Stomach smooth muscle (tissue), 2 donors: ENCODE results near the gene PLGRKT.
"Not testable (repeated sequence)": the region's sequence is repeated elsewhere in the genome, so short reads cannot be mapped to it uniquely, and the experiment has no call there.

Source experiments
- H3K27ac ChIP-seq: one replicate; pipeline ENCODE4 v1.7.0; 2013; ENCODE audit warnings: mild to moderate bottlenecking, low read length, inconsistent platforms
- H3K27me3 ChIP-seq, 2 donors: one replicate each; pipeline ENCODE4 v1.7.0; 2013; ENCODE audit warnings: low read length in 2 of 2; ENCODE audit not compliant: insufficient read depth in 2 of 2, control insufficient read depth in 1 of 2
- H3K36me3 ChIP-seq, 2 donors: one replicate each; pipeline ENCODE4 v1.7.0; 2013; ENCODE audit warnings: low read length in 2 of 2; ENCODE audit not compliant: control insufficient read depth in 2 of 2, insufficient read depth in 2 of 2
- H3K4me1 ChIP-seq: one replicate; pipeline ENCODE4 v1.7.0; 2013; ENCODE audit warnings: low read length; ENCODE audit not compliant: control insufficient read depth, insufficient read depth
- H3K4me3 ChIP-seq, 2 donors: one replicate each; pipeline ENCODE4 v1.7.0; 2013; ENCODE audit warnings: low read length in 2 of 2
- H3K9ac ChIP-seq, 2 donors: one replicate each; pipeline ENCODE4 v1.7.0; 2013; ENCODE audit warnings: low read length in 2 of 2, mild to moderate bottlenecking in 1 of 2
- H3K9me3 ChIP-seq, 2 donors: one replicate each; pipeline ENCODE4 v1.7.0; 2013; ENCODE audit warnings: low read length in 2 of 2; ENCODE audit not compliant: control insufficient read depth in 2 of 2
- donor health status: healthy.
- donor health status: Pancreatic carcinoma.

Gene PLGRKT

GRCh38 chr9:5452286-5452609, 14.5 kb upstream of the PLGRKT start:
- no peak overlapping the region for H3K27ac ChIP-seq
- H3K9me3 ChIP-seq, result no peaks in the 10 kb centered on the region
- peaks cover 4% of the 10 kb centered on the region for H3K4me1 ChIP-seq
- H3K9ac ChIP-seq, result no peak overlapping the region
- H3K27me3 ChIP-seq, result no peaks in the 10 kb centered on the region
- H3K36me3 ChIP-seq, result no peaks in the 10 kb centered on the region
- no peak overlapping the region for H3K4me3 ChIP-seq

GRCh38 chr9:5450359-5451091, 12.8 kb upstream of the PLGRKT start, which contains the start of gene CD274:
TSS of gene CD274 (plus strand) at chr9:5450542. CDS start at chr9:5456114, 5,572 bp downstream.
- H3K4me3 ChIP-seq, result peak within 1 kb of the TSS; percentile 75 to 78
- no peaks in the 10 kb centered on the region for H3K9me3 ChIP-seq
- no peaks in the 10 kb centered on the region for H3K36me3 ChIP-seq
- peak within 1 kb of the TSS; percentile 56 to 58 for H3K9ac ChIP-seq
- peaks cover 4% of the 10 kb centered on the region for H3K4me1 ChIP-seq
- no peaks in the 10 kb centered on the region for H3K27me3 ChIP-seq
- peak within 1 kb of the TSS; percentile 7 for H3K27ac ChIP-seq

- H3K27me3 ChIP-seq, result no peaks in the 10 kb centered on the region
- no peaks in the 10 kb centered on the region for H3K36me3 ChIP-seq
- H3K9ac ChIP-seq, result peak overlapping the region; percentile 56 to 58
- peak overlapping the region; percentile 7 for H3K27ac ChIP-seq
- no peaks in the 10 kb centered on the region for H3K9me3 ChIP-seq
- H3K4me1 ChIP-seq, result peaks cover 4% of the 10 kb centered on the region
- H3K4me3 ChIP-seq, result peak overlapping the region; percentile 75 to 78
Measured at GRCh38 chr9:5449521-5450358, 12.0 kb upstream of the PLGRKT start.

- H3K9ac ChIP-seq, result no peak overlapping the region
- no peak overlapping the region for H3K27ac ChIP-seq
- peaks cover 4% of the 10 kb centered on the region for H3K4me1 ChIP-seq
- H3K36me3 ChIP-seq, result no peaks in the 10 kb centered on the region
- no peak overlapping the region for H3K4me3 ChIP-seq
- no peaks in the 10 kb centered on the region for H3K27me3 ChIP-seq
- H3K9me3 ChIP-seq, result no peaks in the 10 kb centered on the region
Measured at GRCh38 chr9:5448461-5449435, 11.0 kb upstream of the PLGRKT start.

- H3K9me3 ChIP-seq, result no peaks in the 10 kb centered on the region
- no peaks in the 10 kb centered on the region for H3K36me3 ChIP-seq
- no peaks in the 10 kb centered on the region for H3K27me3 ChIP-seq
- no peak overlapping the region for H3K9ac ChIP-seq
- no peak overlapping the region for H3K27ac ChIP-seq
- H3K4me3 ChIP-seq, result no peak overlapping the region
- H3K4me1 ChIP-seq, result peaks cover 4% of the 10 kb centered on the region
Measured at GRCh38 chr9:5448016-5448415, 10.3 kb upstream of the PLGRKT start.

GRCh38 chr9:5447337-5447736, 9.6 kb upstream of the PLGRKT start:
- Histone ChIP-seq H3K27ac (no peak overlapping the region), H3K4me3 (no peak overlapping the region), H3K9me3 (no peaks in the 10 kb centered on the region), H3K4me1 (peaks cover 4% of the 10 kb centered on the region), H3K9ac (no peak overlapping the region), H3K36me3 (no peaks in the 10 kb centered on the region), H3K27me3 (no peaks in the 10 kb centered on the region)

- Histone ChIP-seq H3K27ac (no peak overlapping the region), H3K36me3 (no peaks in the 10 kb centered on the region), H3K9me3 (no peaks in the 10 kb centered on the region), H3K9ac (no peak overlapping the region), H3K27me3 (no peaks in the 10 kb centered on the region), H3K4me1 (peaks cover 4% of the 10 kb centered on the region), H3K4me3 (no peak overlapping the region)
Measured at GRCh38 chr9:5446451-5447236, 8.9 kb upstream of the PLGRKT start.

- Histone ChIP-seq H3K27ac (no peak overlapping the region), H3K27me3 (no peaks in the 10 kb centered on the region), H3K4me3 (no peak overlapping the region), H3K4me1 (peaks cover 4% of the 10 kb centered on the region), H3K36me3 (no peaks in the 10 kb centered on the region), H3K9ac (no peak overlapping the region), H3K9me3 (no peaks in the 10 kb centered on the region)
Measured at GRCh38 chr9:5445886-5446285, 8.2 kb upstream of the PLGRKT start.

- not testable (repeated sequence) for H3K36me3 ChIP-seq, H3K4me3 ChIP-seq
Measured at GRCh38 chr9:5445096-5445495, 7.4 kb upstream of the PLGRKT start.

GRCh38 chr9:5443850-5444249, 6.1 kb upstream of the PLGRKT start:
- Histone ChIP-seq H3K27me3 (no peaks in the 10 kb centered on the region), H3K4me1 (no peaks in the 10 kb centered on the region), H3K36me3 (no peaks in the 10 kb centered on the region), H3K9ac (no peak overlapping the region), H3K9me3 (no peaks in the 10 kb centered on the region), H3K27ac (no peak overlapping the region), H3K4me3 (no peak overlapping the region)

More at GRCh38 chr9:5445096-5445495, 7.4 kb upstream of the PLGRKT start:
- not testable (repeated sequence) for H3K9ac ChIP-seq, H3K27ac ChIP-seq, H3K9me3 ChIP-seq, H3K4me1 ChIP-seq, H3K27me3 ChIP-seq
